ENCODE measurements around the gene SBNO2.

Gene SBNO2

GRCh38 chr19:1105873-1106840 is 67.9 kb downstream of the SBNO2 start:
- 0 out of 2 replicates have a peak, but pooled peaks have one; percentile 11 for TF ChIP-seq POLR2AphosphoS5 (IDR thresholded peaks at IDR 0.05; ENCODE audit: low read depth, low read length)
- TF ChIP-seq FOXP2 (optimal IDR thresholded peaks at IDR 0.05; ENCODE audit: borderline replicate concordance, extremely low read depth, extremely low read length, insufficient read depth), result no peak

- TF ChIP-seq SIN3A (IDR thresholded peaks at IDR 0.05; ENCODE audit: borderline replicate concordance, insufficient read depth, low read length) (no peak), TAF1 (IDR thresholded peaks at IDR 0.05; ENCODE audit: borderline replicate concordance, insufficient read depth, low read length) (no peak), FOXP2 (optimal IDR thresholded peaks at IDR 0.05; ENCODE audit: borderline replicate concordance, extremely low read depth, extremely low read length, insufficient read depth) (no peak), POLR2AphosphoS5 (IDR thresholded peaks at IDR 0.05; ENCODE audit: low read depth, low read length) (0 out of 2 replicates have a peak, but pooled peaks have one; percentile 5), REST (IDR thresholded peaks at IDR 0.05; ENCODE audit: insufficient read depth in 1 of 2, low read depth in 2 of 2, low read length in 2 of 2) (no peak)
Measured at GRCh38 chr19:1105008-1105872, 68.8 kb downstream of the SBNO2 start.

- no peak for TF ChIP-seq FOXP2 (optimal IDR thresholded peaks at IDR 0.05; ENCODE audit: borderline replicate concordance, extremely low read depth, extremely low read length, insufficient read depth)
- 0 out of 2 replicates have a peak, but pooled peaks have one; percentile 25 for TF ChIP-seq POLR2AphosphoS5 (IDR thresholded peaks at IDR 0.05; ENCODE audit: low read depth, low read length)
Measured at GRCh38 chr19:1104311-1105007, 69.6 kb downstream of the SBNO2 start.

GRCh38 chr19:1103708-1104310 is 70.3 kb downstream of the SBNO2 start, which contains the start of gene GPX4:
Gene GPX4 (plus strand): TSS chr19:1103994. CDS start chr19:1104044, 50 bp downstream.
- TF ChIP-seq FOXP2 (optimal IDR thresholded peaks at IDR 0.05; ENCODE audit: borderline replicate concordance, extremely low read depth, extremely low read length, insufficient read depth) (peak; percentile 71), POLR2AphosphoS5 (IDR thresholded peaks at IDR 0.05; ENCODE audit: low read depth, low read length) (peak; percentile 95), REST (IDR thresholded peaks at IDR 0.05; ENCODE audit: insufficient read depth in 1 of 2, low read depth in 2 of 2, low read length in 2 of 2) (no peak), TAF1 (IDR thresholded peaks at IDR 0.05; ENCODE audit: borderline replicate concordance, insufficient read depth, low read length) (peak; percentile 97), SIN3A (IDR thresholded peaks at IDR 0.05; ENCODE audit: borderline replicate concordance, insufficient read depth, low read length) (peak; percentile 63; the same call in 1 of the 2 replicates)

GRCh38 chr19:1103132-1103707 is 70.8 kb downstream of the SBNO2 start:
- no peak for TF ChIP-seq POLR2AphosphoS5 (IDR thresholded peaks at IDR 0.05; ENCODE audit: low read depth, low read length)
- no peak for TF ChIP-seq SIN3A (IDR thresholded peaks at IDR 0.05; ENCODE audit: borderline replicate concordance, insufficient read depth, low read length)
- no peak for TF ChIP-seq FOXP2 (optimal IDR thresholded peaks at IDR 0.05; ENCODE audit: borderline replicate concordance, extremely low read depth, extremely low read length, insufficient read depth)
- no peak for TF ChIP-seq TAF1 (IDR thresholded peaks at IDR 0.05; ENCODE audit: borderline replicate concordance, insufficient read depth, low read length)
- TF ChIP-seq REST (IDR thresholded peaks at IDR 0.05; ENCODE audit: insufficient read depth in 1 of 2, low read depth in 2 of 2, low read length in 2 of 2), result no peak
